ENCODE measurements around the gene CELSR2. TPM values are rescaled to one million over a fixed set of nuclear protein-coding genes. Genes with fewer than 3 reads are reported as not detected.
A peak's percentile ranks its signal among the peaks of the same experiment; 100 is the strongest.

Gene CELSR2
- polyA plus RNA-seq, 2 of the 4 experiments (the other 2 are of a cell fraction) = 2.5 to 5.9 TPM

- no peak for TF ChIP-seq ATOH8 (CRISPR knock-in tag; IDR thresholded peaks at IDR 0.05; ENCODE audit: low read depth)
- TF ChIP-seq BCL3 (IDR thresholded peaks at IDR 0.05) = no peak
- no peak for TF ChIP-seq JUNB (IDR thresholded peaks at IDR 0.05)
- no peak for TF ChIP-seq TFCP2L1 (CRISPR knock-in tag; IDR thresholded peaks at IDR 0.05)
- no peak for TF ChIP-seq NR3C1 (IDR thresholded peaks at IDR 0.05)
- TF ChIP-seq HOXB5 (CRISPR knock-in tag; IDR thresholded peaks at IDR 0.05) = no peak
- TF ChIP-seq JUN (IDR thresholded peaks at IDR 0.05) = peak in 1 of 2 experiments; percentile 61; a peak in 2 of 5 replicates
- TF ChIP-seq HMGXB4 (CRISPR knock-in tag; IDR thresholded peaks at IDR 0.05; ENCODE audit: borderline replicate concordance) = no peak
- no peak for TF ChIP-seq ELK1 (IDR thresholded peaks at IDR 0.05; ENCODE audit: low read depth, low read length)
- no peak for TF ChIP-seq FOSB (CRISPR knock-in tag; IDR thresholded peaks at IDR 0.05)
- no peak; the same call in 1 of the 2 replicates for TF ChIP-seq MAX (IDR thresholded peaks at IDR 0.05)
- TF ChIP-seq POLR2A (IDR thresholded peaks at IDR 0.05; ENCODE audit: low read length) = peak; percentile 64
- TF ChIP-seq HEYL (CRISPR knock-in tag; IDR thresholded peaks at IDR 0.05) = no peak
- TF ChIP-seq EP300 (IDR thresholded peaks at IDR 0.05) = no peak
- no peak for TF ChIP-seq BHLHE40 (IDR thresholded peaks at IDR 0.05; ENCODE audit: low read depth, low read length)
- TF ChIP-seq CTCF (IDR thresholded peaks at IDR 0.05) = no peak
- TF ChIP-seq CHD4 (IDR thresholded peaks at IDR 0.05; ENCODE audit: borderline replicate concordance) = no peak
- CTCF ChIA-PET = interaction anchor here (0.7 to 2.0 kb wide), 10 partner anchors 13 to 318 kb away, joined by 3 to 10 read pairs (median 4); a partner anchor contains a TSS
- POLR2A ChIA-PET = interaction anchor here (0.9 to 2.1 kb wide), 5 partner anchors 12 to 114 kb away, joined by 3 to 8 read pairs (median 4); no protein-coding TSS in a partner anchor
- H3K4me3 ChIP-seq = peak within 1 kb of the TSS; percentile 82
- H3K9me3 ChIP-seq = no peaks in the 10 kb centered on the region
- FAIRE-seq = no peak
- DNase-seq (ENCODE audit: low read depth in 1 of 2, low spot score in 1 of 2) = peak; percentile 79 to 81
- 2% methylated on average over 33 of the region's 64 CpGs for WGBS (ENCODE audit: missing lambda C conversion rate)
- peaks cover 24% of the 10 kb centered on the region for H3K4me1 ChIP-seq
- peak; percentile 90 to 95 for ATAC-seq
- H3K4me2 ChIP-seq = peak within 1 kb of the TSS; percentile 99
- H3K27ac ChIP-seq = peak within 1 kb of the TSS; percentile 89 to 96
These were observed 35.3 kb upstream of the CELSR2 start, which contains the start of gene SARS1 for GRCh38 chr1:109213824-109214693. Gene SARS1, plus strand, starts transcription at chr1:109213918. Its CDS starts 75 bp downstream, at chr1:109213993.

Measured in A549 (cell line).